ENCODE data around the gene USP3.

DNA sequence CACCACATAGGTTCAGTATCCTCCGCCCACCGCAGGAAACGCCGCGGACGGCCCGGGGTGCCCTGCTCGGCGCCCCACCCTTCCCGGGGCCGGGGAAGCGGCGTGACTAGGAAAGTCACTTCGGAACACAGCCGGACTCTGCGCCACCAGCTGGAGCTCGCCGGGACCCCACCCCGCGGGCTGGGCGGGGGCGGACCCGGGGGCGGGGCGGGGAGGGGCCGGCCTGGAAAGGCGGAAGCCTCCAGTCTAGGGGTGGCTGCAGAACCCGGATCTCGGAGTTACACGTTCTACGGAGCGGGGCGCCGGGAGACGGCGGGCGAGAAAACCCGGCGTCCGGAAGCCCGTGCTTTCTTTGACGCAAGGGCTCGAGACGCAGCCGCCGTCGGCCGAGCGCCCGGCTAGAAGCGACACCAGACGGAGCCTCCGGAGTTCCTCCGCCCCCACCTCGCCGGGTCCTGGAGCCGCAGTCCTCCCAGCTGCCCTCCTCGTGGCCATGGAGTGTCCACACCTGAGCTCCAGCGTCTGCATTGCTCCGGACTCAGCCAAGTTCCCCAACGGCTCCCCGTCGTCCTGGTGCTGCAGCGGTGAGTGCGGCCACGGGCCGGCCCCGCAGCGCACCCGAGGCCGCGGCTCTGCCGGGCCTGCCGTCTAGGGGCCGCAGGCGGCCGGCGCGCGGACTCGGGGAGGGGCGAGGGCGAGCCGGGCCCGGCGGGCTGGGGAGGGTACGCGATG lies at the start of gene USP3:
- no peak for TF ChIP-seq EZH2phosphoT487 (IDR thresholded peaks at IDR 0.05; ENCODE audit: insufficient read depth, low read depth)
- TF ChIP-seq EZH2 (IDR thresholded peaks at IDR 0.05; ENCODE audit: insufficient read depth, poor library complexity, severe bottlenecking) = no peak

All from GM23248 (cell line).